ENCODE data around the gene AGBL4. TPM values are rescaled to one million over a fixed set of nuclear protein-coding genes. Genes with fewer than 3 reads are reported as not detected.

AGBL4 gene
- total RNA-seq, 4 donors from 2014 or later: 0.44 to 1.5 (median 1.2) TPM; not detected in 1

DNA sequence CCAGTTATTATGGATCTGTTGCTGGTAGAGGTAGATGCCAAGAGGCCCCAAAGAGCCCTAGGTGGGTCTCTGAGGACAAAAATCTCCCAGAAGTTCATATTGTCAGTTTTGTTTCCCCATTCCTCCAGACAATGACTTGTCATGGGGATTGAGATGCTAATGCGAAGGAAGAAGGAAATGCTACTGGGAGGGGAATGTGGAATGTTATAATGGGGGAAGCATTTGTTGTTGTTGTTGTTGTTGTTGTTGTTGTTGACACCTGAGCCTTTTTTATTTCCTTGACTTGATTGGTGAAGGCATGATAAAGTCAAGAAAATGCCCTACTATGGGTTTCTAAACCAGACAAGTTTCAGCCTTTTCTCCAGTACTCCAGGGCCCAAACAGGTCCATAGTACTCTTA lies 1356.0 kb downstream of the AGBL4 start:
- WGBS, 2 donors: 94% methylated on average over 1 of the region's 1 CpG

DNA sequence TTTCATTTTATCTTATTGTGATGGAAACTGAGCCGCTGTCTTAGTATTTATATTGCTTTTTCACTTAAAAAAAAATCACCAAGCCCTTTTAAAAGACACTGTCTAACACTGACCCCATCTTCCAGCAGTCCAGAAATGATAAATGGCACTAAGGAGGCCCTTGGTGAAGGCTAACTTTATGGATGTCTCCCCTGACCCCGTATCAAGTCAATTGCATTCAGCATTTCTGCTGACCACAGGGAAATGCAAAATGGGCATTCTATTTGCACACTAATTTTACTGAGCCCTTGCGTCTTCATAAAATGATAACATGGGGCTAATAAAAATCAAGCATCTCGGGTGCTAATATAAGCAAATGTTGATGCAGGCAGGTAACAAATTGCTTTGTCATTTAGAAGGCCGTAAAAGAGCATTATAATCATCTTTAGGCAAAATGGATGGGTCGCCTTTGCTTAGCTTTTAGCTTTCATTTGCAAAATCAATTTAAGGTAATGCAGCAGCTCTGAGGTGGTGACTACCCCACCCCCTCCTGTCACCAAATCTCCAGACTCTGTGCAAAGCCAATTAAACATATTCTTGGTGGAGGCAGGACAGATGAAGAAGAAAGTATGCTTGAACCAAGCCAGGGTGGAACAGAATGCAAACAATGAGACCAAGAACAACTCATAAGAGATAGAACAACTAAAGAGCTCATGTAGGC lies 1357.9 kb downstream of the AGBL4 start:
- no peaks in the 10 kb centered on the region for H3K36me3 ChIP-seq
- no peaks in the 10 kb centered on the region for H3K9me3 ChIP-seq
- no peaks in the 10 kb centered on the region for H3K27me3 ChIP-seq
- no peak for TF ChIP-seq POLR2A (IDR thresholded peaks at IDR 0.05)
- no peak for TF ChIP-seq EP300 (IDR thresholded peaks at IDR 0.05)
- TF ChIP-seq, protein P1, sequence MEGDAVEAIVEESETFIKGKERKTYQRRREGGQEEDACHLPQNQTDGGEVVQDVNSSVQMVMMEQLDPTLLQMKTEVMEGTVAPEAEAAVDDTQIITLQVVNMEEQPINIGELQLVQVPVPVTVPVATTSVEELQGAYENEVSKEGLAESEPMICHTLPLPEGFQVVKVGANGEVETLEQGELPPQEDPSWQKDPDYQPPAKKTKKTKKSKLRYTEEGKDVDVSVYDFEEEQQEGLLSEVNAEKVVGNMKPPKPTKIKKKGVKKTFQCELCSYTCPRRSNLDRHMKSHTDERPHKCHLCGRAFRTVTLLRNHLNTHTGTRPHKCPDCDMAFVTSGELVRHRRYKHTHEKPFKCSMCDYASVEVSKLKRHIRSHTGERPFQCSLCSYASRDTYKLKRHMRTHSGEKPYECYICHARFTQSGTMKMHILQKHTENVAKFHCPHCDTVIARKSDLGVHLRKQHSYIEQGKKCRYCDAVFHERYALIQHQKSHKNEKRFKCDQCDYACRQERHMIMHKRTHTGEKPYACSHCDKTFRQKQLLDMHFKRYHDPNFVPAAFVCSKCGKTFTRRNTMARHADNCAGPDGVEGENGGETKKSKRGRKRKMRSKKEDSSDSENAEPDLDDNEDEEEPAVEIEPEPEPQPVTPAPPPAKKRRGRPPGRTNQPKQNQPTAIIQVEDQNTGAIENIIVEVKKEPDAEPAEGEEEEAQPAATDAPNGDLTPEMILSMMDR (IDR thresholded peaks at IDR 0.05): no peak
- WGBS, 2 donors: 65 to 70% methylated on average over 6 of the region's 6 CpGs
- no peak overlapping the region for H3K4me3 ChIP-seq
- DNase-seq (ENCODE audit: low spot score in 2 of 2): no peak
- no peak overlapping the region for H3K27ac ChIP-seq
- no peaks in the 10 kb centered on the region for H3K4me1 ChIP-seq

More for the DNA sequence above, 1356.0 kb downstream of the AGBL4 start:
- Histone ChIP-seq H3K4me3 (no peak overlapping the region), H3K9me3 (no peaks in the 10 kb centered on the region), H3K4me1 (no peaks in the 10 kb centered on the region), H3K27ac (no peak overlapping the region), H3K27me3 (no peaks in the 10 kb centered on the region), H3K36me3 (no peaks in the 10 kb centered on the region)
- no peak for TF ChIP-seq EP300 (IDR thresholded peaks at IDR 0.05)
- no peak for TF ChIP-seq POLR2A (IDR thresholded peaks at IDR 0.05)
- TF ChIP-seq, protein P1 (IDR thresholded peaks at IDR 0.05): no peak
- DNase-seq (ENCODE audit: low spot score in 2 of 2): no peak

GRCh38 chr1:48661726-48662463 lies 1361.9 kb downstream of the AGBL4 start:
- 80% methylated on average over 8 of the region's 8 CpGs for WGBS, 2 donors
- Histone ChIP-seq H3K36me3 (no peaks in the 10 kb centered on the region), H3K9me3 (no peaks in the 10 kb centered on the region), H3K27me3 (no peaks in the 10 kb centered on the region), H3K27ac (no peak overlapping the region), H3K4me3 (no peak overlapping the region), H3K4me1 (no peaks in the 10 kb centered on the region)
- no peak for TF ChIP-seq EP300 (IDR thresholded peaks at IDR 0.05)
- TF ChIP-seq POLR2A (IDR thresholded peaks at IDR 0.05): no peak
- TF ChIP-seq, protein P1 (IDR thresholded peaks at IDR 0.05): no peak
- DNase-seq (ENCODE audit: low spot score in 2 of 2): no peak

DNA sequence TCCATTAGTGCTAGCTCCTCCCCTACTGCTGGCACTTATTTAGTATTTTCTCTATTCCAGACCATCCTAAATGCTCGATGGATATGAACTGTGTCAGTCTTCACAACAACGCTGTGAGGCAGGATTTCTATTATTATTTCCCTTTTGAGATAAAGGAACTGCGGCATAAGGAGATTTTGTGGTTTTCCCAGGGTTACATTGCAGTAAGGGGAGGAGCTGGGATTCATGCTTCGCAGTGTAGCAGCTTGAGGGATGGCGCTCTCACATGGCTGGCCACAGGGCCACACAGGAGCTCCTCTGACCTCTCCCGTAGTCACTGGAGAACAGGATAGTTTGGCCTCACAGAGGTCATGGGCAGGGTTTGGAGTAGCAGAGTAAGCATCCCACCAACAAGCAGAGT lies 1364.0 kb downstream of the AGBL4 start:
- TF ChIP-seq EP300 (IDR thresholded peaks at IDR 0.05) (no peak), POLR2A (IDR thresholded peaks at IDR 0.05) (no peak)
- TF ChIP-seq, protein P1 (IDR thresholded peaks at IDR 0.05): no peak
- no peaks in the 10 kb centered on the region for H3K9me3 ChIP-seq
- H3K4me1 ChIP-seq: no peaks in the 10 kb centered on the region
- no peak for DNase-seq (ENCODE audit: low spot score in 2 of 2)
- WGBS, 2 donors: 64 to 84% methylated on average over 6 of the region's 6 CpGs
- H3K4me3 ChIP-seq: no peak overlapping the region
- no peaks in the 10 kb centered on the region for H3K36me3 ChIP-seq
- H3K27ac ChIP-seq: no peak overlapping the region
- no peaks in the 10 kb centered on the region for H3K27me3 ChIP-seq

GRCh38 chr1:48657413-48657812 lies 1366.3 kb downstream of the AGBL4 start:
- 83 to 85% methylated on average over 4 of the region's 4 CpGs for WGBS, 2 donors

More at GRCh38 chr1:48657413-48657812, 1366.3 kb downstream of the AGBL4 start:
- TF ChIP-seq POLR2A (IDR thresholded peaks at IDR 0.05): no peak
- Histone ChIP-seq H3K9me3 (no peaks in the 10 kb centered on the region), H3K4me1 (no peaks in the 10 kb centered on the region), H3K36me3 (no peaks in the 10 kb centered on the region), H3K27ac (no peak overlapping the region), H3K4me3 (no peak overlapping the region), H3K27me3 (no peaks in the 10 kb centered on the region)
- DNase-seq (ENCODE audit: low spot score in 2 of 2): no peak
